Gastrocnemius medialis (tissue), 4 donors: Measurements from ENCODE around the gene BEAN1.

Experiments
- CTCF ChIP-seq, 5 experiments: fragments of 450-650 bp in 3 of 5; fragments of 200-600 bp in 2 of 5; sonication (generic) in 2 of 5; IDR thresholded peaks in 4 of 5; conservative IDR thresholded peaks in 1 of 5; 1 replicate in 4 of 5; 2 replicates in 1 of 5; pipeline ENCODE4 v1.5.1; 2016 to 2019; ENCODE audit warnings: antibody characterized with exemption in 5 of 5, mild to moderate bottlenecking in 3 of 5, moderate library complexity in 3 of 5
- POLR2A ChIP-seq, 2 donors: fragments of 450-650 bp; IDR thresholded peaks; one replicate each; pipeline ENCODE4 v1.6.1; 2017; ENCODE audit warnings: antibody characterized with exemption in 2 of 2, mild to moderate bottlenecking in 2 of 2, moderate library complexity in 2 of 2

DNA sequence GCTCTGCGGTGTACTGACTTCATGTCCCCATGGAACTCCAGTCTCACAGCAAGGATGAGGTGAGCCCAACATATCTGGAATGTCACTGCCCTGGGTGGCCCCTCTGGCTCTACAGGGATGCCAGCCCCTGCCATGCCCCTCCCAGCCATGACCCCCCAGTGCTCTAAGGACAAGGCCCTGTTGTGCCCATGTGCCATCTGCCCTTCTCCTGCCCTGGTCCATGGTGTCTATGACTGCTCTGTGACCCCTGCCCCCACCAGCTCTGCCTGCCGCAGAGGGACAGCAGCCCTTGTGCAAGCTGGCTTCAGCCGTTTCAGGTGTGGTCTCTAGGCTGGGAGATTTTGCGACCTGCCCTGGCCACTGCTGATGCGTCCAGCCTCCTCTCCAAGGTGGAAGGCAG lies 82.5 kb downstream of the BEAN1 start:
- TF ChIP-seq CTCF (IDR thresholded peaks at IDR 0.05 in 4 of 5, conservative IDR thresholded peaks at IDR 0.05 in 1 of 5) (no peak), POLR2A (IDR thresholded peaks at IDR 0.05) (no peak)
